ENCODE data around the gene UBXN6. TPM values are rescaled to one million over a fixed set of nuclear protein-coding genes. Genes with fewer than 3 reads are reported as not detected.

The UBXN6 gene
- total and polyA plus RNA-seq, 2 of the 8 experiments (the other 6 are each of a cell fraction or from before 2014, with no cell fraction given), result 28.0 to 43.8 TPM

- no peak overlapping the region for H2BK12ac ChIP-seq (ENCODE audit: low read depth, low read length)
- no peaks in the 10 kb centered on the region for H3K9me3 ChIP-seq (ENCODE audit: insufficient read depth in 2 of 2, low read depth in 1 of 2, low read length in 1 of 2)
- no peak overlapping the region for H3K23ac ChIP-seq (ENCODE audit: insufficient read length)
- H3K23me2 ChIP-seq (ENCODE audit: low read depth, low read length), result no peaks in the 10 kb centered on the region
- no peak overlapping the region for H2BK5ac ChIP-seq (ENCODE audit: low read depth, low read length)
- TF ChIP-seq, protein P1, sequence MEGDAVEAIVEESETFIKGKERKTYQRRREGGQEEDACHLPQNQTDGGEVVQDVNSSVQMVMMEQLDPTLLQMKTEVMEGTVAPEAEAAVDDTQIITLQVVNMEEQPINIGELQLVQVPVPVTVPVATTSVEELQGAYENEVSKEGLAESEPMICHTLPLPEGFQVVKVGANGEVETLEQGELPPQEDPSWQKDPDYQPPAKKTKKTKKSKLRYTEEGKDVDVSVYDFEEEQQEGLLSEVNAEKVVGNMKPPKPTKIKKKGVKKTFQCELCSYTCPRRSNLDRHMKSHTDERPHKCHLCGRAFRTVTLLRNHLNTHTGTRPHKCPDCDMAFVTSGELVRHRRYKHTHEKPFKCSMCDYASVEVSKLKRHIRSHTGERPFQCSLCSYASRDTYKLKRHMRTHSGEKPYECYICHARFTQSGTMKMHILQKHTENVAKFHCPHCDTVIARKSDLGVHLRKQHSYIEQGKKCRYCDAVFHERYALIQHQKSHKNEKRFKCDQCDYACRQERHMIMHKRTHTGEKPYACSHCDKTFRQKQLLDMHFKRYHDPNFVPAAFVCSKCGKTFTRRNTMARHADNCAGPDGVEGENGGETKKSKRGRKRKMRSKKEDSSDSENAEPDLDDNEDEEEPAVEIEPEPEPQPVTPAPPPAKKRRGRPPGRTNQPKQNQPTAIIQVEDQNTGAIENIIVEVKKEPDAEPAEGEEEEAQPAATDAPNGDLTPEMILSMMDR (IDR thresholded peaks at IDR 0.05; ENCODE audit: control extremely low read depth in 1 of 3, insufficient read depth in 1 of 3, low read depth in 1 of 3, low read length in 3 of 3), result peak in 1 of 3 experiments; percentile 20; a peak in 1 of 4 replicates
- no peak for TF ChIP-seq RNF2 (IDR thresholded peaks at IDR 0.05; ENCODE audit: borderline replicate concordance, low read depth, low read length, missing control alignments, poor library complexity, severe bottlenecking)
- H3K9ac ChIP-seq (replicated peaks in 1 of 4; ENCODE audit: extremely low read depth in 1 of 4, low read depth in 3 of 4, low read length in 3 of 4), result no peak overlapping the region
- no peak for FAIRE-seq
- H3K14ac ChIP-seq (ENCODE audit: insufficient read length), result no peak overlapping the region
- H3K36me3 ChIP-seq (ENCODE audit: control insufficient read depth in 2 of 4, insufficient read depth in 4 of 4, low read length in 3 of 4), result peaks cover 0 to 25% (median 5%) of the 10 kb centered on the region in 4 experiments; a peak in 5 of 8 replicates
- WGBS, 2 experiments (ENCODE audit: extremely low coverage in 1 of 2, insufficient coverage in 1 of 2, insufficient read length in 1 of 2, insufficient replicate concordance in 2 of 2, low coverage in 1 of 2, low lambda C conversion rate in 2 of 2, missing lambda C conversion rate in 1 of 2), result 91% methylated on average over 17 of the region's 17 CpGs; no CpG with 5 or more reads in 1 of the 2 experiments
- no peak overlapping the region for H3K4me3 ChIP-seq (ENCODE audit: extremely low read depth in 1 of 4, insufficient read depth in 2 of 4, low read depth in 3 of 4, low read length in 4 of 4)
- H4K20me1 ChIP-seq (replicated peaks in 1 of 2; ENCODE audit: control insufficient read depth in 1 of 2, insufficient read depth in 2 of 2, low read length in 2 of 2), result peaks cover 14 to 29% of the 10 kb centered on the region in 2 experiments
- H3K18ac ChIP-seq (ENCODE audit: extremely low read depth, low read length), result no peak overlapping the region; the same call in 1 of the 2 replicates
- H2AK5ac ChIP-seq (ENCODE audit: low read depth, low read length), result no peak overlapping the region
- peaks cover 2% of the 10 kb centered on the region; the same call in 1 of the 2 replicates for H3K79me1 ChIP-seq (ENCODE audit: low read depth, low read length)
- H3K27ac ChIP-seq (ENCODE audit: low read depth, low read length), result no peak overlapping the region
- no peak overlapping the region for H2BK15ac ChIP-seq (ENCODE audit: low read length)
- no peak for DNase-seq (ENCODE audit: low read depth in 1 of 2, low spot score in 2 of 2)
- no peak overlapping the region for H3K4me2 ChIP-seq (ENCODE audit: insufficient read depth in 1 of 2, low read depth in 2 of 2, low read length in 2 of 2)
- H3K4ac ChIP-seq (replicated peaks; ENCODE audit: insufficient read length, low read depth, low read length), result no peak overlapping the region
- peaks cover 2 to 21% (median 17%) of the 10 kb centered on the region in 4 experiments; a peak in 6 of 7 replicates for H3K27me3 ChIP-seq (replicated peaks in 1 of 4; ENCODE audit: control insufficient read depth in 3 of 4, extremely low read depth in 1 of 4, insufficient read depth in 3 of 4, low read length in 3 of 4)
- no peak overlapping the region for H2AFZ ChIP-seq (ENCODE audit: low read length)
- no peak overlapping the region for H4K91ac ChIP-seq (replicated peaks; ENCODE audit: insufficient read length, low read length)
- H4K8ac ChIP-seq (ENCODE audit: extremely low read depth, insufficient read depth, low read length), result no peak overlapping the region; the same call in 1 of the 2 replicates
- ChIA-PET POLR2A (ENCODE audit: partially characterized antibody) (interaction anchor here (2.7 kb wide), 1 partner anchor 11 kb away, joined by 27 read pairs; the partner anchor contains the start of gene PLIN4), CTCF (ENCODE audit: partially characterized antibody) (interaction anchor here (0.7 to 5.2 kb wide), 5 partner anchors 8 to 188 kb away, joined by 4 to 40 read pairs (median 4); no protein-coding TSS in a partner anchor)
- no peak overlapping the region for H2BK20ac ChIP-seq (ENCODE audit: low read length)
- H3K56ac ChIP-seq (replicated peaks; ENCODE audit: insufficient read length, low read depth, low read length), result no peak overlapping the region
- H2BK120ac ChIP-seq (replicated peaks; ENCODE audit: low read depth, low read length), result no peak overlapping the region
- no peaks in the 10 kb centered on the region for H3K79me2 ChIP-seq (ENCODE audit: control insufficient read depth in 1 of 2, insufficient read depth in 2 of 2, low read length in 2 of 2)
- no peaks in the 10 kb centered on the region for H3K4me1 ChIP-seq (replicated peaks in 1 of 4; ENCODE audit: control insufficient read depth in 3 of 4, insufficient read depth in 4 of 4, low read length in 3 of 4)
- H4K5ac ChIP-seq (ENCODE audit: insufficient read length, low read depth, low read length), result no peak overlapping the region
Observed at GRCh38 chr19:4506449-4507149, 49.0 kb upstream of the UBXN6 start.
